Measurements from ENCODE around the gene CXXC1.

Gene CXXC1

DNA sequence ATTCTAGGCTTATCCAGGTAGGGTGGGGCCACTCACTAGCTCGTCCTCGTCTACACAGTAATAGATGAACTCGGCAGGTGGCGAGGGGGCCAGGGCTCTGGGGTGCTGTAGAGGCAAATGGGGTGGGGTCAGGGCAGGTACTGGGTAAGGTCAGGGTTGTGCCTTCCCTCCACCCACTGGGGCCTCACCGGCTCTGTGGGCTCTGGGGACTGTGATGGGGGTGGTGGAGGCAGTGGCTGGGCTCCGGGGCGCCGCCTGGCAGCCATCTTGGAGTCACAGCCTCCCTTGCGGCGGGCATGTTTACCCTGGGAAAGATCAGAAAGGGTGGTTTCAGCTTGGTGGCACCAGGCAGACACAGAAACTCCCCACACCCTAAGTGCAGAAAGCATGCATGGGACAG is 12.6 kb downstream of the CXXC1 start:
- Histone ChIP-seq H3K4me1 (ENCODE audit: low read depth, poor library complexity, severe bottlenecking) (peaks cover 11% of the 10 kb centered on the region), H3K9ac (no peak overlapping the region), H3K27me3 (ENCODE audit: insufficient read depth, low read depth) (no peaks in the 10 kb centered on the region), H4K20me1 (ENCODE audit: insufficient read depth) (peaks cover 4% of the 10 kb centered on the region; the same call in 1 of the 2 replicates), H3K36me3 (ENCODE audit: insufficient read depth) (peaks cover 27% of the 10 kb centered on the region; the same call in 1 of the 2 replicates), H3K79me2 (ENCODE audit: insufficient read depth, low read depth) (peaks cover 15% of the 10 kb centered on the region), H3K27ac (no peak overlapping the region), H3K4me3 (IDR thresholded peaks at IDR 0.05; ENCODE audit: insufficient read depth, low read depth, low read length) (no peak overlapping the region), H2AFZ (ENCODE audit: low read depth) (no peak overlapping the region), H3K4me2 (no peak overlapping the region)
- TF ChIP-seq, protein P1, sequence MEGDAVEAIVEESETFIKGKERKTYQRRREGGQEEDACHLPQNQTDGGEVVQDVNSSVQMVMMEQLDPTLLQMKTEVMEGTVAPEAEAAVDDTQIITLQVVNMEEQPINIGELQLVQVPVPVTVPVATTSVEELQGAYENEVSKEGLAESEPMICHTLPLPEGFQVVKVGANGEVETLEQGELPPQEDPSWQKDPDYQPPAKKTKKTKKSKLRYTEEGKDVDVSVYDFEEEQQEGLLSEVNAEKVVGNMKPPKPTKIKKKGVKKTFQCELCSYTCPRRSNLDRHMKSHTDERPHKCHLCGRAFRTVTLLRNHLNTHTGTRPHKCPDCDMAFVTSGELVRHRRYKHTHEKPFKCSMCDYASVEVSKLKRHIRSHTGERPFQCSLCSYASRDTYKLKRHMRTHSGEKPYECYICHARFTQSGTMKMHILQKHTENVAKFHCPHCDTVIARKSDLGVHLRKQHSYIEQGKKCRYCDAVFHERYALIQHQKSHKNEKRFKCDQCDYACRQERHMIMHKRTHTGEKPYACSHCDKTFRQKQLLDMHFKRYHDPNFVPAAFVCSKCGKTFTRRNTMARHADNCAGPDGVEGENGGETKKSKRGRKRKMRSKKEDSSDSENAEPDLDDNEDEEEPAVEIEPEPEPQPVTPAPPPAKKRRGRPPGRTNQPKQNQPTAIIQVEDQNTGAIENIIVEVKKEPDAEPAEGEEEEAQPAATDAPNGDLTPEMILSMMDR (conservative IDR thresholded peaks at IDR 0.05; ENCODE audit: low read depth, low read length) = no peak

DNA sequence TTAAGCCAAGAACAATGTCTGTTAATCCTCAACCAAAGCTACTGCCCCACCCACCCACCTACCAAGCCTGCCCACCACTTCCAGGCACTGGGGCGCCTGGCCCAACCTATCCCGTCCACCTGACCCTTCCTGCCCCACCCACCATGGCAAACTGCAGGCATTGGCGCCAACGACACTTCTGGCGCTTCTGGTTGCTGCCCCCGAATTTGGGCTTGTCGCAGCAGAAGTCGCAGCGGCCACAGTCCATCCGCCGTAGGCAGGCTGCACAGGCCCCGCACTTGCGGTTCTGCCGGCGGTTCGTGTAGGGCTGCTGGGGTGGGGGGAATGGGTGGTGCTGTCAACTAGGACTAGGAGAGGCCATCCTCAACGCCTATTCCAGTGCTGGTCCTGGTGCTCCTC is 13.4 kb downstream of the CXXC1 start:
- no peak overlapping the region for H3K4me3 ChIP-seq (IDR thresholded peaks at IDR 0.05; ENCODE audit: insufficient read depth, low read depth, low read length)
- H3K4me2 ChIP-seq = no peak overlapping the region
- H3K27ac ChIP-seq = no peak overlapping the region
- H2AFZ ChIP-seq (ENCODE audit: low read depth) = no peak overlapping the region
- peaks cover 4% of the 10 kb centered on the region; the same call in 1 of the 2 replicates for H4K20me1 ChIP-seq (ENCODE audit: insufficient read depth)
- no peak overlapping the region for H3K9ac ChIP-seq
- peaks cover 2% of the 10 kb centered on the region for H3K4me1 ChIP-seq (ENCODE audit: low read depth, poor library complexity, severe bottlenecking)
- peaks cover 6% of the 10 kb centered on the region for H3K79me2 ChIP-seq (ENCODE audit: insufficient read depth, low read depth)
- H3K36me3 ChIP-seq (ENCODE audit: insufficient read depth) = peaks cover 32% of the 10 kb centered on the region; the same call in 1 of the 2 replicates
- H3K27me3 ChIP-seq (ENCODE audit: insufficient read depth, low read depth) = no peaks in the 10 kb centered on the region
- TF ChIP-seq, protein P1 (conservative IDR thresholded peaks at IDR 0.05; ENCODE audit: low read depth, low read length) = no peak

DNA sequence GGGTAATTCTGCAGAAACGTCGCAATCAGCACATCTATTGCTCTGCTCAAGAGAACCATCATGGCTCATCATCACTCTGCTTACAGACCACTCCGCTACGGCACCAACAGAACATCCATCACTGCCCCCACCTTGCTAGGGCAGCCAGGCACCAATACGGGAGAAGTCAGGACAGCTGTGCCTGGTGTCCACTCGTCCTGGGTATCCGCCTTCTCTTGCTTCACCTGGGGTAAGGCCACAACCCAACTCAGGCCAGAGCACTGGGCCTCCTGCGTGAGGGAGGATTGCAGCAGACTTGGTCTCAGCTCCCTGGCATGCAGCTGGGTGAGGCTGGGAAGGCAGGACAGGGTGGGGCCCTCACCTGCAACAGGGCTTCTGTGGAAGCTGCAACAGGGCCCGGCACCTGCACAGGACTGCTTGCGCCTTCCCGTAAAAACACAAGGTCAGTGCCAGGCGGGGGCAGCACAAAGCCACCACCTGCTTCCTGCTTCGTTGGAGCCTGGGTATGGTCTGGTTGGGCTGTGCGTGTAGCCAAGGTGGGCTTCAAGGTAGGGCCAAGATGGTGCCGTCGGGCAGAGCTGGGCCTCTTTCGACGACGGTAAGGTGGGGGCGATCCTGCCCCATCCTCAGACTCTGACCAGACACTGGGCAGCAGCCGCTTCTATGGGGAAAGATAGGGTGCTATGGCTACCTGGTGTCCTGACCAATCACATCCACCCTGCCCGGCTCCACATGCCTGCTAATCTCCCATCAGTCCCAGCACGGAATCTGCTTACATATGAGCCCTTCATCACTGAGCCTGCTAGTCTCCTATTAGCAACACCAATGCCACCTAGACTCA is 14.1 kb downstream of the CXXC1 start:
- Histone ChIP-seq H3K4me3 (IDR thresholded peaks at IDR 0.05; ENCODE audit: insufficient read depth, low read depth, low read length) (no peak overlapping the region), H4K20me1 (ENCODE audit: insufficient read depth) (peaks cover 4% of the 10 kb centered on the region; the same call in 1 of the 2 replicates), H2AFZ (ENCODE audit: low read depth) (no peak overlapping the region), H3K4me1 (ENCODE audit: low read depth, poor library complexity, severe bottlenecking) (no peaks in the 10 kb centered on the region), H3K79me2 (ENCODE audit: insufficient read depth, low read depth) (no peaks in the 10 kb centered on the region; the same call in 1 of the 2 replicates), H3K27ac (no peak overlapping the region), H3K27me3 (ENCODE audit: insufficient read depth, low read depth) (no peaks in the 10 kb centered on the region), H3K4me2 (no peak overlapping the region), H3K36me3 (ENCODE audit: insufficient read depth) (peaks cover 32% of the 10 kb centered on the region; the same call in 1 of the 2 replicates), H3K9ac (no peak overlapping the region)
- TF ChIP-seq, protein P1 (conservative IDR thresholded peaks at IDR 0.05; ENCODE audit: low read depth, low read length) = no peak

DNA sequence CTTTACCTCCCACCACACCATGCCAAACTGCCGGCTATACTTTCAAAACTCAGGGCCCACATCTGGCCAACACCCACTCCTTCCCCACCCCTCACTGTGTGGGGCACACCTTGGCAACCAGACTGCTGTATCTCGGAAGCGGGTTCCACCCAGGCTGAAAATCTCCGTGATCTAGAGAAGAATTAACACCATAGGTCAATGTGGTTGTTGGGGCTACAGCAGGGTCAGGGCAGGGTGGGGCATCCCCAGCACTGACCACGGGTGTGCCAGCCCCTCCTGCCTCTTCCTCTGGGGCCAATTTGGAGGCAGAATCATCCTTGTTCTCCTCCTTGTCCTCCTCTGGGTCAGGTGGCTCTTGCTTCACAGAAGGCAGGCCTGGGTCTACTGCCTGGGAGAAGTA is 14.9 kb downstream of the CXXC1 start:
- Histone ChIP-seq H3K4me1 (ENCODE audit: low read depth, poor library complexity, severe bottlenecking) (peaks cover 1% of the 10 kb centered on the region), H3K9ac (no peak overlapping the region), H4K20me1 (ENCODE audit: insufficient read depth) (peaks cover 4% of the 10 kb centered on the region; the same call in 1 of the 2 replicates), H2AFZ (ENCODE audit: low read depth) (no peak overlapping the region), H3K36me3 (ENCODE audit: insufficient read depth) (peaks cover 32% of the 10 kb centered on the region; the same call in 1 of the 2 replicates), H3K79me2 (ENCODE audit: insufficient read depth, low read depth) (no peaks in the 10 kb centered on the region), H3K27me3 (ENCODE audit: insufficient read depth, low read depth) (no peaks in the 10 kb centered on the region), H3K4me3 (IDR thresholded peaks at IDR 0.05; ENCODE audit: insufficient read depth, low read depth, low read length) (no peak overlapping the region), H3K4me2 (no peak overlapping the region), H3K27ac (no peak overlapping the region)
- TF ChIP-seq, protein P1 (conservative IDR thresholded peaks at IDR 0.05; ENCODE audit: low read depth, low read length) = no peak

Measured in KMS-11 (cell line).